Glutamatergic neuron (in vitro differentiated cells): Measurements from ENCODE around the gene NXPH3. TPM values are rescaled to one million over a fixed set of nuclear protein-coding genes. Genes with fewer than 3 reads are reported as not detected.

Experiments used
- DNase-seq: peaks from one replicate; pipeline ENCODE4 v3.0.0; 2022
- H3K27ac Mint-ChIP-seq: one replicate; pipeline ENCODE4 v1.8.0; 2020; ENCODE audit warnings: mild to moderate bottlenecking, mixed read lengths, inconsistent platforms; ENCODE audit not compliant: unreplicated experiment
- H3K27me3 Mint-ChIP-seq: one replicate; pipeline ENCODE4 v1.8.0; 2020; ENCODE audit warnings: mild to moderate bottlenecking, moderate library complexity, mixed read lengths, inconsistent platforms; ENCODE audit not compliant: unreplicated experiment
- H3K36me3 Mint-ChIP-seq: one replicate; pipeline ENCODE4 v1.8.0; 2020; ENCODE audit warnings: mild to moderate bottlenecking, mixed read lengths, inconsistent platforms; ENCODE audit not compliant: unreplicated experiment
- H3K4me1 Mint-ChIP-seq: one replicate; pipeline ENCODE4 v1.8.0; 2020; ENCODE audit warnings: mild to moderate bottlenecking, low read depth, mixed read lengths, inconsistent platforms; ENCODE audit not compliant: unreplicated experiment
- H3K4me3 Mint-ChIP-seq: one replicate; pipeline ENCODE4 v1.8.0; 2020; ENCODE audit warnings: mild to moderate bottlenecking, mixed read lengths, inconsistent platforms; ENCODE audit not compliant: unreplicated experiment
- H3K9me3 Mint-ChIP-seq: one replicate; pipeline ENCODE4 v1.8.0; 2020; ENCODE audit warnings: mild to moderate bottlenecking, moderate library complexity, mixed read lengths, inconsistent platforms; ENCODE audit not compliant: unreplicated experiment
- total RNA-seq: library from RNA; stranded (reverse); fragmentation: NEBNext Ultra II Directional; extraction: Animal tissue kit (Norgen Biotek cat#: 25700); gene quantifications from one replicate; pipeline ENCODE4 v1.2.1, GENCODE V29; 2021; ENCODE audit not compliant: unreplicated experiment
- TF ChIP-seq, protein P1 (sequence below): fragments of 200-600 bp; sonication (generic); IDR thresholded peaks from one replicate; pipeline ENCODE4 v1.5.0; 2021; ENCODE audit not compliant: partially characterized antibody, unreplicated experiment

NXPH3 gene
- total RNA-seq, 1 donor from 2014 or later, result 2.0 TPM

- Mint-ChIP-seq H3K27ac (no peak overlapping the region), H3K36me3 (peaks cover 11% of the 10 kb centered on the region), H3K4me3 (no peak overlapping the region)
These were observed 19.7 kb downstream of the NXPH3 start for GRCh38 chr17:49595328-49595727.

GRCh38 chr17:49595980-49596379 lies 20.3 kb downstream of the NXPH3 start:
- Mint-ChIP-seq H3K4me3 (no peak overlapping the region), H3K36me3 (peaks cover 11% of the 10 kb centered on the region), H3K27me3 (peaks cover 2% of the 10 kb centered on the region), H3K9me3 (peaks cover 1% of the 10 kb centered on the region), H3K27ac (no peak overlapping the region), H3K4me1 (peaks cover 8% of the 10 kb centered on the region)
- DNase-seq, result no peak
- TF ChIP-seq, protein P1, sequence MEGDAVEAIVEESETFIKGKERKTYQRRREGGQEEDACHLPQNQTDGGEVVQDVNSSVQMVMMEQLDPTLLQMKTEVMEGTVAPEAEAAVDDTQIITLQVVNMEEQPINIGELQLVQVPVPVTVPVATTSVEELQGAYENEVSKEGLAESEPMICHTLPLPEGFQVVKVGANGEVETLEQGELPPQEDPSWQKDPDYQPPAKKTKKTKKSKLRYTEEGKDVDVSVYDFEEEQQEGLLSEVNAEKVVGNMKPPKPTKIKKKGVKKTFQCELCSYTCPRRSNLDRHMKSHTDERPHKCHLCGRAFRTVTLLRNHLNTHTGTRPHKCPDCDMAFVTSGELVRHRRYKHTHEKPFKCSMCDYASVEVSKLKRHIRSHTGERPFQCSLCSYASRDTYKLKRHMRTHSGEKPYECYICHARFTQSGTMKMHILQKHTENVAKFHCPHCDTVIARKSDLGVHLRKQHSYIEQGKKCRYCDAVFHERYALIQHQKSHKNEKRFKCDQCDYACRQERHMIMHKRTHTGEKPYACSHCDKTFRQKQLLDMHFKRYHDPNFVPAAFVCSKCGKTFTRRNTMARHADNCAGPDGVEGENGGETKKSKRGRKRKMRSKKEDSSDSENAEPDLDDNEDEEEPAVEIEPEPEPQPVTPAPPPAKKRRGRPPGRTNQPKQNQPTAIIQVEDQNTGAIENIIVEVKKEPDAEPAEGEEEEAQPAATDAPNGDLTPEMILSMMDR, result no peak

More at GRCh38 chr17:49595328-49595727, 19.7 kb downstream of the NXPH3 start:
- TF ChIP-seq, protein P1, result no peak
- Mint-ChIP-seq H3K4me1 (peaks cover 8% of the 10 kb centered on the region), H3K9me3 (peaks cover 1% of the 10 kb centered on the region), H3K27me3 (peaks cover 2% of the 10 kb centered on the region)
- no peak for DNase-seq

DNA sequence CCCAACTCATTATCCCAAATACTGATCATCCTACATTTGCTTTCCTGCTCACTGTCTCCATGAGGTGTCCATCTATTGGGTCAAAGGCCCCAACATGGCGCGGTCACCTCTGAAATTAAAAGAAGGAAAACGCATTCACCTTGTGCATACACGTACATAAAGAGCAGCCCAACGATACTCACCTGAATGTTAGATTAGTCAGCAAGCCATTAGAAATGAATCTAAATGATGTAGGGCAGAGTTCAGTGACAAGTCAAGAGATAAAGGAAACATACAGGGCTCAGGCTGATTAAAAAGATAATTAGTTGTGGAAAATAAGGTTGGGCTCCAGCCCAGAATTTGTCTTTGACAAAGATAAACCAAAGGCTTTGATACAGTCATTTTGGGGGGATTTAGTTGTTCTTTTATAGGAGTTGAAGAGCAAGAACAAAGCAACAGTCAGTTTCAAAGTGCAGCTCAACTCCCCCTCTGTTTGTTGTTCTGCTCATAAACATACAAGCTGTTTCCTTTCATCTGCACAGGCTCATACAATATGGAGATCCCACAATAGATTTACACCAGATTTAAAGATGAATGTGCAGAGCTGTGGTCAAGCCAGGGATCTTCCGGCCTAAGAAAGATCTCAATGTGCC lies 21.1 kb downstream of the NXPH3 start:
- no peak overlapping the region for H3K27ac Mint-ChIP-seq
- no peak for DNase-seq
- TF ChIP-seq, protein P1, result no peak
- peaks cover 7% of the 10 kb centered on the region for H3K4me1 Mint-ChIP-seq
- H3K36me3 Mint-ChIP-seq, result peaks cover 6% of the 10 kb centered on the region
- H3K27me3 Mint-ChIP-seq, result peaks cover 2% of the 10 kb centered on the region
- peaks cover 3% of the 10 kb centered on the region for H3K9me3 Mint-ChIP-seq
- no peak overlapping the region for H3K4me3 Mint-ChIP-seq

DNA sequence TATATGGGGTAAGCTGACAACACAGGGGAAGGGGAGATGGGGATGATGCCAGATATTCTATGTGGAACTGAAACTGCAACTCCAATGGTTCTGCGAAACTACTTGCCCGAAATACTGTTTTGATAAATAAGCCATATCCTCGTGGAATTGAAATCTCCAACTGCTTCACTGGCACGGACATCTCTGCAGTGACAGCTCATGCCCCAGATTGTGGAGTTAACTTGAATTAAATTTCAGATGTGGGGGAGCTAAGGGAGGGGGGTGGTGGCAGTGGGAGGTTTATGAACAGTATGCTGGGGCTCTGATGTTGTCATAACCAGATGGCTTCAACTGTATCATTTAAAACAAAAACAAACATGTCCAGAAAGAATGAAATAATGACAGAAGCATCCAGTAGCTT lies 21.8 kb downstream of the NXPH3 start:
- DNase-seq, result no peak
- no peaks in the 10 kb centered on the region for H3K27me3 Mint-ChIP-seq
- TF ChIP-seq, protein P1, result no peak
- H3K4me1 Mint-ChIP-seq, result peaks cover 7% of the 10 kb centered on the region
- H3K27ac Mint-ChIP-seq, result no peak overlapping the region
- H3K36me3 Mint-ChIP-seq, result no peaks in the 10 kb centered on the region
- no peak overlapping the region for H3K4me3 Mint-ChIP-seq
- H3K9me3 Mint-ChIP-seq, result peaks cover 3% of the 10 kb centered on the region

DNA sequence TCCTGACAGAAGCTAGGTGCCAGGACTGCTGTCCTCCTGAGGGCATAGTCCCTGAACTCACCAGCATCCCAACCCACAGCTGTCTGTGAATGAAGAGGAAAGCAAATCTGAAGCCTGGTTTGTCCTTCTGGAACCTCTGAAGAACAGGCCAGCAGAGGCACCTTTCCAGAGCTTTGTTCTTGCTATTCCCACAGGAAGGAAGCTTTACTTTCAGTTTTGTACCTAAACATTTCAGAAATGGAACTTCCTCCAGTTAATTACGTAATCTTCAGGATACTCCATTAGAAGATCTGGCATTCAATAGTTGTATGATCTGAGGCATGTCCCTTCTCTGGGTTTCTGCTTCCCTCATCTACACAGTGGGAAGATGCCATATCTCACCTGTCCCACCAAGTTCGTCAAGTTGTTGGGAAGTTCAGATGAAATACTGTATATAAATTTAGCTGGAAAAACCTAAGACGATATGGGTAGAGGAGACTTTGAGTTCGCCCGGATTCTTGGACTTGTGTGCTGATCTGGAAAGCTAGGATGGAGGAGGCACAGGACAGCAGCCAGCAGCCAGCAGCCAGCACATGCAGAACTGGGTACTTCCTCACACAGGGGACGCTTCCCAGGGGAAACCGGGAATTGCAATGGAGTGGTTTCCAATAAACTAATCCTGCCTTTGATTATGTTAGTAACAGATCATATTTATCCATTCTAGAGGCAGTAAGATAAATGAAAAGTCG lies 22.4 kb downstream of the NXPH3 start:
- Mint-ChIP-seq H3K9me3 (peaks cover 3% of the 10 kb centered on the region), H3K27ac (no peak overlapping the region), H3K27me3 (no peaks in the 10 kb centered on the region), H3K4me1 (peaks cover 14% of the 10 kb centered on the region), H3K4me3 (no peak overlapping the region), H3K36me3 (no peaks in the 10 kb centered on the region)
- TF ChIP-seq, protein P1, result no peak
- no peak for DNase-seq
